ENCODE results near the gene WNT7B. TPM values are rescaled to one million over a fixed set of nuclear protein-coding genes. Genes with fewer than 3 reads are reported as not detected.

WNT7B gene
- total RNA-seq, 1 donor from 2014 or later, result 14.2 TPM

DNA sequence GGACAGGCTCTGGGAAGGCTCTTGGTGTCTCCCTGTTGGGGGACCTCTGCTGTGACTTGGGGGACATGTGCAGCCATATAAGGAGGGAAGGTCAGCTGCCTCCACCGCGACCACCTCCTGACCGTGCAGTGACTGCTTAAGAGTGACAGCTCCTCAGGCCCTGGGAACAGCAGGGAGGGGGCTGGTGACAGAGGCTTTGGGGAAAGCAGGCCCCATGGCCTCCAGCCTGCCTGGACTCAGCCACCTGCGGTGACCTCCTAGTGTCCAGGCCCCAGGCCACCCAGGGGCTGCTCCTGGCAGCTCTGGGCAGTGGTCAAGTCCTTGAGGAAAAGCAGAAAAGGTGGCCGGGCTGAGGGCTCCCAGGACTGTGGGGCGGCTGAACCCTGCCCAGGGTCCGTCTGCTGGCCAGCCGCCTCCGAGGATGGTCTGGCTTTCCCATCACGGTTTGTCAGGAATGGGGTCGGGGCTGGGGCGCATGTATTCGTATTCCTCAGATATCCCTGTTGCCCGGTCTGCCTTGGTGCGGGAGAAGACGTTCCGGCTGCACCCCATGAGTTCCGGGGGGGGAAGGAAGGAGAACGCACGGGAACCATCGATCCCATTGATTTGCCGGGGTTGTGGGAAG is 96.8 kb downstream of the WNT7B start:
- no peaks in the 10 kb centered on the region for H3K36me3 Mint-ChIP-seq (ENCODE audit: low read depth)
- no peaks in the 10 kb centered on the region for H3K9me3 Mint-ChIP-seq
- peak overlapping the region; percentile 62 for H3K27ac Mint-ChIP-seq (ENCODE audit: unreplicated experiment)
- peak overlapping the region; percentile 62 for H3K4me3 Mint-ChIP-seq
- peaks cover 36% of the 10 kb centered on the region for H3K4me1 Mint-ChIP-seq
- TF ChIP-seq CTCF (conservative IDR thresholded peaks at IDR 0.05), result no peak
- DNase-seq (ENCODE audit: low read depth, low spot score), result no peak
- peaks cover 5% of the 10 kb centered on the region for H3K27me3 Mint-ChIP-seq (ENCODE audit: low read depth)

GRCh38 chr22:45879552-45879949 is 97.4 kb downstream of the WNT7B start:
- H3K4me1 Mint-ChIP-seq, result peaks cover 38% of the 10 kb centered on the region
- H3K9me3 Mint-ChIP-seq, result no peaks in the 10 kb centered on the region
- H3K27ac Mint-ChIP-seq (ENCODE audit: unreplicated experiment), result peak overlapping the region; percentile 62

GRCh38 chr22:45878901-45879551 is 97.9 kb downstream of the WNT7B start:
- no peaks in the 10 kb centered on the region for H3K9me3 Mint-ChIP-seq
- no peak for DNase-seq (ENCODE audit: low read depth, low spot score)
- peaks cover 7% of the 10 kb centered on the region for H3K27me3 Mint-ChIP-seq (ENCODE audit: low read depth)
- H3K4me3 Mint-ChIP-seq, result no peak overlapping the region
- no peak overlapping the region for H3K27ac Mint-ChIP-seq (ENCODE audit: unreplicated experiment)
- peaks cover 38% of the 10 kb centered on the region for H3K4me1 Mint-ChIP-seq
- H3K36me3 Mint-ChIP-seq (ENCODE audit: low read depth), result no peaks in the 10 kb centered on the region
- no peak for TF ChIP-seq CTCF (conservative IDR thresholded peaks at IDR 0.05)

More at GRCh38 chr22:45879552-45879949, 97.4 kb downstream of the WNT7B start:
- no peak for DNase-seq (ENCODE audit: low read depth, low spot score)
- peak overlapping the region; percentile 62 for H3K4me3 Mint-ChIP-seq
- TF ChIP-seq CTCF (conservative IDR thresholded peaks at IDR 0.05), result no peak
- H3K36me3 Mint-ChIP-seq (ENCODE audit: low read depth), result no peaks in the 10 kb centered on the region
- H3K27me3 Mint-ChIP-seq (ENCODE audit: low read depth), result peaks cover 7% of the 10 kb centered on the region

- Mint-ChIP-seq H3K36me3 (ENCODE audit: low read depth) (no peaks in the 10 kb centered on the region), H3K4me3 (no peak overlapping the region)
Measured at GRCh38 chr22:45878051-45878781, 98.7 kb downstream of the WNT7B start.

More at GRCh38 chr22:45878051-45878781, 98.7 kb downstream of the WNT7B start:
- Mint-ChIP-seq H3K9me3 (peaks cover 3% of the 10 kb centered on the region), H3K4me1 (peaks cover 38% of the 10 kb centered on the region), H3K27me3 (ENCODE audit: low read depth) (peaks cover 7% of the 10 kb centered on the region), H3K27ac (ENCODE audit: unreplicated experiment) (peak overlapping the region; percentile 90)
- TF ChIP-seq CTCF (conservative IDR thresholded peaks at IDR 0.05), result no peak
- DNase-seq (ENCODE audit: low read depth, low spot score), result no peak

Measured in neural crest cell (in vitro differentiated cells).